SU-DHL-6 (cell line): ENCODE data around the gene IL36G.

Source experiments
- CTCF ChIP-seq: fragments of 200-600 bp; sonication (generic); IDR thresholded peaks from one replicate; pipeline ENCODE4 v1.5.1; 2017; ENCODE audit warnings: antibody characterized with exemption, mild to moderate bottlenecking, low read length, moderate library complexity; ENCODE audit not compliant: insufficient read depth, poor library complexity, severe bottlenecking
- EZH2phosphoT487 ChIP-seq: fragments of 200-600 bp; sonication (generic), shearing (Covaris generic); conservative IDR thresholded peaks from 2 replicates; pipeline ENCODE4 v1.6.1; 2018; ENCODE audit warnings: mild to moderate bottlenecking, antibody characterized with exemption, low read length, moderate library complexity, mixed read lengths

DNA sequence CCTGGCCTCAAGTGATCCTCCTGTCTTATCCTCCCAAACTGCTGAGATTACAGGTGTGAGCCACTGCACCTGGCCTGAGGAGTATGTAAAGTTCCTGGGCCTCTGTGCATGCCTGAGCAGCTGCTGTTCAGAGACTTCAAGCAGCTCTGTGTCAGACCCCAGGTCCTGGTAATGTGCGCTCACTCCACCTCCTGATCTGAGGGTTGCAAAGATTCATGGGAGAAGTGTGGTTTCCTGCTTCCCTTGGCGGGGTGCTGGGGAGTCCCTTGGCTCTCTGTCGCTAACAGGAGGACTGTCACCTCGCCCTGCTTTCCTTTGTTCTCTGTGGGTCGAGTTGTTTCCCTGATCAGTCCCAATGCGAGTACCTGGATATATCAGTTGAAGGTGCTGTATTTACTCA is 18.8 kb downstream of the IL36G start:
- TF ChIP-seq CTCF: no peak
- TF ChIP-seq EZH2phosphoT487: no peak
